Measurements from ENCODE around the gene IFNA4.
"Not testable (repeated sequence)": the region's sequence is repeated elsewhere in the genome, so short reads cannot be mapped to it uniquely, and the experiment has no call there.

Gene IFNA4

DNA sequence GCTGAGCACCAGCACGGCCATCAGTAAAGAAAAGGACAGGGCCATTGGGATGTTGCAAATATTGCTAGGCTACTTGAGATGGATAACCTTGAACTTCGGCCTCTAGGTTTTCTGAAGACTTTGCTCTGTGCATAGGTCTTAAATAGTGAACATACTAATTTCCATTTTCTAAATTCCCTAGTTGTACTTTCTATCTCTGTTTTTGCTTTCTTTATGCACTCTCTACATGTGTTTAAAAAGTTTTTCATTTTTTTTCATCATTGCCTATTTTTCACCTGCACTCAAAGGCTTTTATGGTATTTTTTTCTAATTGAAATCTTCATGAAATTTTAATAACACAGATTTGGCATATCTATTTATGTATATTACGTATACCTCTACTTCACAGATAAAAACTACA lies at the start of gene IFNA4:
Gene IFNA4 (minus strand): TSS at position 101 of the 400 bp plus-strand sequence. CDS start 56 bp downstream, at position 45.
- not testable (repeated sequence) for DNase-seq

DNA sequence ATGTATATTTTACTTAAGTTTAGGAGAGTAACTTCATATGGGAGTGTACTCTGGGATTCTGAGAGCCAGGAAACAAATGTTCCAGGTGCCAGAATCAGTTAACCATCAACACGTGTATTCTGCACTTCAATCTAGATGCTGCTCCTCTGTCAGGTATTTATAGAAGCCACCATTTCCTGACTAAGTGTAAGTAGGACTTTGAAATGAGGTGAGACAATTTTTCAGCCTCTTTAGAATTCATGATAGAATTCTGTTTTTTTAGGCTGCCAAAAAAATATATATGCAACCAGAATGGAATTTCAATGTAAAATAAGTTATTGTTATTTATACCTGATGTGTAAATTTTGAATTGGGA lies 49.0 kb upstream of the IFNA4 start:
- not testable (repeated sequence) for DNase-seq

DNA sequence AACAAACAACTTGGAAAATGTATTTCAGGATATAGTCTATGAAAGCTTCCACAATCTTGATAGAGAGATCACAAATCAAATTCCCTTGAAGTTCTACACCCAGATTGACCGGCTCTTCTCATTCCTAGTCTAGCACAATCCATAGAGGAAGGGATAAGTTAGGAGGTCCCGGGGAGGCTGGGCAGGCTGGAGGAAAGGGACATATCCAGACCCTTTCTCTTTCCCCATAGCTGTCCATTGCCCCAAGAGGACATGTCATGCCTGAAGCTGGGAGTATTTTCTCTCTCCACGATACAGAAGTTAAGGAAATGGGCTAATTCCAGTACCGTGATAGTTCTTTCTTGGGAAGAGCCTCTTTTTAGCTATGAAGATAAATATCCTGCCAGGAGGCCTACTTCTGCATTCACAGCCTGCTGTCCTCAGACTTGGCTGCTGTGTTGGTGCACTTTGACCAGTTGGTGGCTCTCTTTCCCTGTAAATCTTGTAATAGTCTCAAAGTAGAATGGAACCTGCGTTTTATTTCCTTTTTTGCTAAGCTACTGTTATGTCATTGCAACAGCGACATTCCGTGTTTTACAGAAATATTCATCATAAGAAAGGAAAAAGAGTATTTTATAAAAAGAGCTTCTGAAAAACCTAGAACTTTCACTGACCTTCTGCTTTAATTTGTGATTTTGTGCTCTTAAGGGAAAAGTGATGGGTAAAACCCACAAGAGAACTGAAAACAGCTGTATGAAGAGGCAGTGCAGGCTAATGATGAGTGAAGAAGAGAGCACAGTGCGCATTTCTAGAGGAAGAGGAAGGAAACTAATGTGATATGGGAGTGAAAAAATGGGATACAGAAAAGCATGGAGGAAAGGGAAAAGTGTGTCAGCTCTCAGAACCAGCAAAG lies 48.3 kb upstream of the IFNA4 start:
- peak; percentile 27 for DNase-seq

DNA sequence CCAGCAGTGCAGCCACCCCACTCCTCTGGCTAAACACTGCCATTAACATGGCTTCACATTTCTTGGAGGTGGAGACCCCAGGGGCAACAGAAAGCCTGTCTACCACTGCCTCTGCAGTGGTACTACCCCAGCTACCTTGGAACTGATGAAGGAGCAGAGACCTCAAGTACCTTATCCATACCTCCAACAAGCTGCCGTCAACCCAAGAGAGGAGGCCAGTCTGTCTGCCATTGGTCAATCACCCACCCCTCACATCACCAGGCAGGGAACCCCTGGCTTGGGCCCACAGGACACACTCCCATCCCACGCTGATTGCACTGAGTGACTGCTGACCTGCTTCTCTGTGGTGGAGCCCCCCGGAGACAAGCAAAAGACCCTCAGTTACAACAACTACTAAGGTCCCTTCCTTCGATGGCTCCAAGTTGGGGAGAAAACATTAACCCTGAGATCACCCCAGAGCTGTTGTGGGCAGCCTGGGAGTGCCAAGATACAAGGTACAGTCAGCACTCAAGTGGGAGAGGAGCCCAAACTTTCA lies 46.8 kb upstream of the IFNA4 start:
- DNase-seq, result no peak

DNA sequence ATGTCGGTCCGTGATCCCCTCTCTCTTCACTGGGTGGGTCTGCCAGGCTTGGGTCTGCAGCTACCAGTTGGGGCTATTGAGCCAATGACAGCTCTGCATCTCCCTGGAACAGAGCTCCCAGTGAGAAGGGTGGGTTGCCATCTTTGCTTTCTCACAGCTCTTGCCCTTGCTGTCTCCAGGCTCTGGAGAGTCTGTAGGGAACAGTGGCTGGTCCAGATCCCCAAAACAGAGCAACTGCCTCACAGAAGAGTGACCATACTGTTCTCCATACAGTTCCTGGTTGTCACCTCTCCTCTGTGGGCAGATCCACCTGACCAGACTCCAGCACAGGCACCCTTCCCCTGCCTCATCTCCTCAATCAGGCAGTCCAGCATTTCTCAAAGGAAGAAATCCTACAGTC lies 45.9 kb upstream of the IFNA4 start:
- no peak for DNase-seq

DNA sequence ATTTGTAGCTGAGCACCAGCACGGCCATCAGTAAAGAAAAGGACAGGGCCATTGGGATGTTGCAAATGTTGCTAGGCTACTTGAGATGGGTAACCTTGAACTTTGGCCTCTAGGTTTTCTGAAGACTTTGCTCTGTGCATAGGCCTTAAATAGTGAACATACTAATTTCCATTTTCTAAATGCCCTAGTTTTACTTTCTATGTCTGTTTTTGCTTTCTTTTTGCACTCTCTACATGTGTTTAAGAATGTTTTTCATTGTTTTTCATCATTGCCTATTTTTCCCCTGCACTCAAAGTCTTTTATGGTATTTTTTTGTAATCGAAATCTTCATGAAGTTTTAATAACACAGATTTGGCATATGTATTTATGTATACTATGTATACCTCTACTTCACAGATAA lies 40.7 kb upstream of the IFNA4 start, which contains the start of gene IFNA17:
Gene IFNA17 (minus strand): TSS at position 101 of the 400 bp plus-strand sequence. CDS start 49 bp downstream, at position 52.
- no peak for DNase-seq

DNA sequence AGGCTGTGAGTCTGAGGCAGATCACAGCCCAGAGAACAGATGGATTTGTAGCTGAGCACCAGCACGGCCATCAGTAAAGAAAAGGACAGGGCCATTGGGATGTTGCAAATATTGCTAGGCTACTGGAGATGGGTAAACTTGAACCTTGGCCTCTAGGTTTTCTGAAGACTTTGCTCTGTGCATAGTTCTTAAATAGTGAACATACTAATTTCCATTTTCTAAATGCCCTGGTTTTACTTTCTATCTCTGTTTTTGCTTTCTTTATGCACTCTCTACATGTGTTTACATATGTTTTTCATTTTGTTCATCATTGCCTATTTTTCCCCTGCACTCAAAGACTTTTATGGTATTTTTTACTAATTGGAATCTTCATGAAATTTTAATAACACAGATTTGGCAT lies 29.8 kb upstream of the IFNA4 start, which contains the start of gene IFNA16:
Gene IFNA16 (minus strand): TSS at position 101 of the 400 bp plus-strand sequence. CDS start 6 bp downstream, at position 95.
- not testable (repeated sequence) for DNase-seq

DNA sequence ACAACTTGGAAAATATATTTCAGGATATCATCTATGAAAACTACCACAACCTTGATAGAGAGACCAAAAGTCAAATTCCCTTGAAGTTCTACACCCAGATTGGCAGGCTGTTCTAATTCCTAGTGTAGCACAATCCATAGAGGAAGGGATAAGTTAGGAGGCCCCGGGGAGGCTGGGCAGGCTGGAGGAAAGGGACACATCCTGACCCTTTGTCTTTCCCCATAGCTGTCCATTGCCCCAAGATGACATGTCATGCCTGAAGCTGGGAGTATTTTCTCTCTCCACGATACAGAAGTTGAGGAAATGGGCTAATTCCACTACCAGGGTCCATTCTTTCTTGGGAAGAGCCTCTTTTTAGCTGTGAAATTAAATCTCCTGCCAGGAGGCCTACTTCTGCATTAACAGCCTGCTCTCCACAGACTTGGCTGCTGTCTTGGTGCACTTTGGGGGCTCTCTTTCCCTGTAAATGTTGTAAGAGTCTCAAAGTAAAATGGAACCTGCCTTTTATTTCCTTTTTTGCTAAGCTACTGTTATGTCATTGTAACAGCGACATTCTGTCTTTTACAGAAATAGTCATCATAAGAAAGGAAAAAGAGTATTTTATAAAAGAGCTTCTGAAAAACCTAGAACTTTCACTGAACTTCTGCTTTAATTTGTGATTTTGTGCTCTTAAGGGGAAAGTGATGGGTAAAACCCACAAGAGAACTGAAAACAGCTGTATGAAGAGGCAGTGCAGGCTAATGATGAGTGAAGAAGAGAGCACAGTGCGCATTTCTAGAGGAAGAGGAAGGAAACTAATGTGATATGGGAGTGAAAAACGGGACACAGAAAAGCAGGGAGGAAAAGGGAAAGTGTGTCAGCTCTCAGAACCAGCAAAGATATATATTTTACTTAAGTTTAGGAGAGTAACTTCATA lies 26.3 kb upstream of the IFNA4 start:
- not testable (repeated sequence) for DNase-seq

DNA sequence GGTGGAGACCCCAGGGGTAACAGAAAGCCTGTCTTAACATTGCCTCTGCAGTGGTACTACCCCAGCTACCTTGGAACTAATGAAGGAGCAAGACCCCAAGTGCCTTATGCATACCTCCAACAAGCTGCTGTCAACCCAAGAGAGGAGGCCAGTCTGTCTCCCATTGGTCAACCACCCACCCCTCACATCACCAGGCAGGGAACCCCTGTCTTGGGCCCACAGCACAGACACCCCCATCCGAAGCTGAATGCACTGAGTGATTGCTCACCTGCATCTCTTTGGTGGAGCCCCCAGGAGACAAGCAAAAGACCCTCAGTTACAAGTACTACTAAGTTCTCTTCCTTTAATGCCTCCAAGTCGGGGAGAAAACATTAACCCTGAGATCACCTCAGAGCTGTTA lies 24.8 kb upstream of the IFNA4 start:
- DNase-seq, result not testable (repeated sequence)

DNA sequence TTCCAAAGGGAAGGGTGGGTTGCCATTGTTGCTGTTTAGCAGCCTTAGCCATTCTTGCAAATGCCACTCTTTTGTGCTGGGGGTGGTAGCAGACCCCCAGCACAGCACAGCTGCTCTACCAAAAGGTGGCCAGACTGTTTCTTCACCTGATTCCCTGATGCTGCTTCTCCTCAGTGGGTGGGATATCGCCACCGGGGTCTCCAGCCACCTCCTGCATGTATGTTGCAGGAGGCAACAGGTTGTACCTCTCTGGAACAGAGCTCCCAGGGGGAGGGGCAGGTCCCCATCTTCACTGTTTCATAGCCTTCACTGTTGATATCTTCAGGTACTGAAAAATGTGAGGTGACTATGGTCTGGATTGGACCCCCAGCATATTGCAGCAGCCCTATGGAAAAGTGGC lies 23.4 kb upstream of the IFNA4 start:
- not testable (repeated sequence) for DNase-seq

DNA sequence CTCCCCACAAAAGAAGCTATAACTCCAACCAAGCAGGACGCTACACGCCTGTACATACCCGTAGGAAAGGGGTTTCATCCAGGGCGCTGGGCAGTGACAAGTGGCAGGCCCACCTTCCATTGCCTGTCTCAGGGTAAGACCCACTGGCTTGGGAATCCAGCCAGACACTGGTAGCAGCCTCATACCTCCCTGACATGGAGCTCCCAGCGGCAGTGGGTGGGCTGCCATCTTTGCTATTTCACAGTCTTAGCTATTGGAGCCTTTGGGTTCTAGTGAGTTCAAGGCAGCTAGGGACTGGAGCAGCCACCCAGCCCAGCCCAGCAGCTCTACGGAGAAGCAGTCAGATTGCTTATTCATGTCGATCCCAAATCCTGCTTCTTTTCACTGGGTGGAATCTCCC lies 22.9 kb upstream of the IFNA4 start:
- DNase-seq, result no peak

DNA sequence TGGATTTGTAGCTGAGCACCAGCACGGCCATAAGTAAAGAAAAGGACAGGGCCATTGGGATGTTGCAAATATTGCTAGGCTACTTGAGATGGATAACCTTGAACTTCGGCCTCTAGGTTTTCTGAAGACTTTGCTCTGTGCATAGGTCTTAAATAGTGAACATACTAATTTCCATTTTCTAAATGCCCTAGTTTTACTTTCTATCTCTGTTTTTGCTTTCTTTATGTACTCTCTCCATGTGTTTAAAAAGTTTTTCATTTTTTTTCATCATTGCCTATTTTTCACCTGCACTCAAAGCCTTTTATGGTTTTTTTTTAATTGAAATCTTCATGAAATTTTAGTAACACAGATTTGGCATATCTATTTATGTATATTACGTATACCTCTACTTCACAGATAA lies 19.7 kb upstream of the IFNA4 start, which contains the start of gene IFNA10:
Gene IFNA10 (minus strand): TSS at position 101 of the 400 bp plus-strand sequence. CDS start 46 bp downstream, at position 55.
- DNase-seq, result not testable (repeated sequence)

DNA sequence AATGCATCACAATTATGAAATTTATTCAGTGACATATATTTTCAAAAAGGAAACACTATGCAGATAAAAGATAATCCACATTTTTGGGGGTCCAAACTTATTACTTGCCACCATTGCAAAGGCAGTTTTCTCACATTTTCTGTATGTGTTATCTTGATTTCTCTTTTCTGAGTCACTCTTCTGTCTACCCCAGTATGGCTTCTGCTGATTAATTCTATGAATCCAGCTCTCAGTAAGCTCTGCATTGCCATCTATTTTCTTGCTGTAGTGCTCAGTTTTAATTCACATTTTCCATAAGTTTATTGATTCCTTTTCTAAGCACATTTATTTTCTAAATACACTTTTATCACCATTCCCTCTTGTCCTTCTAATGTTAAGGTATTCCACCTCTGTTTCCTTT lies 17.8 kb upstream of the IFNA4 start:
- no peak for DNase-seq

DNA sequence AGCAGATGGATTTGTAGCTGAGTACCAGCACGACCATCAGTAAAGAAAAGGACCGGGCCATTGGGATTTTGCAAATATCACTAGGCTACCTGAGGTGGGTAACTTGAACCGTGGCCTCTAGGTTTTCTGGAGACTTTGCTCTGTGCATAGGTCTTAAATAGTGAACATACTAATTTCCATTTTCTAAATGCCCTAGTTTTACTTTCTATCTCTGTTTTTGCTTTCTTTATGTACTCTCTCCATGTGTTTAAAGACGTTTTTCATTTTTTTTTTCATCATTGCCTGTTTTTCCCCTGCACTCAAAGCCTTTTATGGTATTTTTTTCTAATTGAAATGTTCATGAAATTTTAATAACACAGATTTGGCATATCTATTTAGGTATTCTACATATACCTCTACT lies 14.7 kb upstream of the IFNA4 start, which contains the start of gene IFNA7:
Gene IFNA7 (minus strand): TSS at position 101 of the 400 bp plus-strand sequence. CDS start 40 bp downstream, at position 61.
- DNase-seq, result not testable (repeated sequence)

DNA sequence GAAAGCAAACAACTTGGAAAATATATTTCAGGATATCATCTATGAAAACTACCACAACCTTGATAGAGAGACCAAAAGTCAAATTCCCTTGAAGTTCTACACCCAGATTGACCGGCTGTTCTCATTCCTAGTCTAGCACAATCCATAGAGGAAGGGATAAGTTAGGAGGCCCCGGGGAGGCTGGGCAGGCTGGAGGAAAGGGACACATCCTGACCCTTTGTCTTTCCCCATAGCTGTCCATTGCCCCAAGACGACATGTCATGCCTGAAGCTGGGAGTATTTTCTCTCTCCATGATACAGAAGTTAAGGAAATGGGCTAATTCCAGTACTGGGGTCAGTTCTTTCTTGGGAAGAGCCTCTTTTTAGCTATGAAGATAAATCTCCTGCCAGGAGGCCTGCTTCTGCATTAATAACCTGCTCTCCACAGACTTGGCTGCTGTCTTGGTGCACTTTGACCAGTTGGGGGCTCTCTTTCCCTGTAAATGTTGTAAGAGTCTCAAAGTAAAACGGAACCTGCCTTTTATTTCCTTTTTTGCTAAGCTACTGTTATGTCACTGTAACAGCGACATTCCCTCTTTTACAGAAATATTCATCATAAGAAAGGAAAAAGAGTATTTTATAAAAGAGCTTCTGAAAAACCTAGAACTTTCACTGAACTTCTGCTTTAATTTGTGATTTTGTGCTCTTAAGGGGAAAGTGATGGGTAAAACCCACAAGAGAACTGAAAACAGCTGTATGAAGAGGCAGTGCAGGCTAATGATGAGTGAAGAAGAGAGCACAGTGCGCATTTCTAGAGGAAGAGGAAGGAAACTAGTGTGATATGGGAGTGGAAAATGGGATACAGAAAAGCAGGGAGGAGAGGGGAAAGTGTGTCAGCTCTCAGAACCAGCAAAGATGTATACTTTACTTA lies 7.7 kb upstream of the IFNA4 start:
- DNase-seq, result peak; percentile 1

DNA sequence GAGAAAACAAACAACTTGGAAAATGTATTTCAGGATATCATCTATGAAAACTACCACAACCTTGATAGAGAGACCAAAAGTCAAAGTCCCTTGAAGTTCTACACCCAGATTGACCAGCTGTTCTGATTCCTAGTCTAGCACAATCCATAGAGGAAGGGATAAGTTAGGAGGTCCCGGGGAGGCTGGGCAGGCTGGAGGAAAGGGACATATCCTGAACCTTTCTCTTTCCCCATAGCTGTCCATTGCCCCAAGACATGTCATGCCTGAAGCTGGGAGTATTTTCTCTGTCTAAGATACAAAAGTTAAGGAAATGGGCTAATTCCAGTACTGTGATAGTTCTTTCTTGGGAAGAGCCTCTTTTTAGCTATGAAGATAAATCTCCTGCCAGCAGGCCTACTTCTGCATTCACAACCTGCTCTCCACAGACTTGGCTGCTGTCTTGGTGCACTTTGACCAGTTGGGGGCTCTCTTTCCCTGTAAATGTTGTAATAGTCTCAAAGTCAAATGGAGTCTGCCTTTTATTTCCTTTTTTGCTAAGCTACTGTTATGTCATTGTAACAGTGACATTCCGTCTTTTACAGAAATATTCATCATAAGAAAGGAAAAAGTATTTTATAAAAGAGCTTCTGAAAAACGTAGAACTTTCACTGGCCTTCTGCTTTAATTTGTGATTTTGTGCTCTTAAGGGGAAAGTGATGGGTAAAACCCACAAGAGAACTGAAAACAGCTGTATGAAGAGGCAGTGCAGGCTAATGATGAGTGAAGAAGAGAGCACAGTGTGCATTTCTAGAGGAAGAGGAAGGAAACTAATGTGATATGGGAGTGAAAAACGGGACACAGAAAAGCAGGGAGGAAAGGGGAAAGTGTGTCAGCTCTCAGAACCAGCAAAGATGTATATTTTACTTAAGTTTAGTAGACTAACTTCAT lies 4.3 kb downstream of the IFNA4 start:
- peak; percentile 0 for DNase-seq

DNA sequence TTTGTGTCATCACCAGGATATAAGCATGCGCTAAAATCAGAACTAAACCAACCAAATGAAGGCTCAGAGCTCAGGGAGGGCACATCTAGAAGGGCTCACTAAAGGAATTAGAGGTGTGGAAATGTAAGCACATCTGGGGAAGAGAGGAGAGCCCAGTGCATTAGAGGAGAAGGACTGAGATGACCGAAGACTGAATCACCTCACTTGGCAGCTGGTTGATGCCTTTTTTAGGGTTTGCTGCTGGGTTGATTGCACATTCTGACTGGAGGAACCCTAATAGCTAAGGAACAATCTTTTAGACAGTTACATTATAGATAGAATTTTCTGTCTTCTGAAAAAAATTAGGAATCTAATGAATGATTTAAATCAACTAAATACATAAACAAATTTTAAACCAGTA lies 12.7 kb downstream of the IFNA4 start:
- no peak for DNase-seq

DNA sequence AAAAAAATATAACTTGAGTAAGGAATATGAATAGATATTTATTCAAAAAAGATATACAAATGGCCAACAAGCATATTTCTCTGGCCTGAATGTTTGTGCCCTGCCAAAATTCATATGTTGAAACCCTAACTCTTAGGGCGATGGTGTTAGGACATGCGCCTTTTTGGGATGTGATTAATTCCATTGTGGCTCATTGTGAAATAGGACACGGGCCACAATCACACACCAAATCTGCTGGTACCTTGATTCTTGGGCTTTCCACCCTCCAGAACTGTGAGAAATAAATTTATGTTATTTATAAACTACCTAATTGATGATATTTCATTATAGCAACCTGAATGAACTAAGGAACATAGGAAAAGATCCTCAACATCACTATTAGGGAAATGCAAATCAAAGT lies 15.2 kb downstream of the IFNA4 start:
- no peak for DNase-seq

DNA sequence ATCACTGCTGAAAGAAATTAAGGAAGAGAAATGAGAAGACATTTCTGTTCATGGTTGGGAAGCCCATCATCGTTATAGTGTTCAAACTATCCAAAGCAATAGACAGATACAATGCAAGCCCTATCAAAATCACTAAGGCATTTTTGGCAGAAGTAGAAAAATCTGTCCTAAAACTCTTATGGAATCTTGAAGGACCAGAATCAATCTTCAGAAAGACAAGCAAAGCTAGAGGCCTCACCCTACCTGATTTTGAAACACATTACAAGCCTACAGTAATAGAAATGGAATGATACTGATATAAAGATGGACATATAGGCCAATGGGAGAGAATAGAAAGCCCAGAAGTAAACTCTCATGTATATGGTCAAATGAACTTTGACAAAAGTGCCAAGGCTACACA lies 16.0 kb downstream of the IFNA4 start:
- DNase-seq, result no peak

DNA sequence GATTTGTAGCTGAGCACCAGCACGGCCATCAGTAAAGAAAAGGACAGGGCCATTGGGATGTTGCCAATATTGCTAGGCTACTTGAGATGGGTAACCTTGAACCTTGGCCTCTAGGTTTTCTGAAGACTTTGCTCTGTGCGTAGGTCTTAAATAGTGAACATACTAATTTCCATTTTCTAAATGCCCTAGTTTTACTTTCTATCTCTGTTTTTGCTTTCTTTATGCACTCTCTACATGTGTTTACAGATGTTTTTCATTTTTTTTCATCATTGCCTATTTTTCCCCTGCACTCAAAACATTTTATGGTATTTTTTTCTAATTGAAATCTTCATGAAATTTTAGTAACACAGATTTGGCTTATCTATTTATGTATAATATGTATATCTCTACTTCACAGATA lies 20.8 kb downstream of the IFNA4 start, which contains the start of gene IFNA21:
Gene IFNA21 (minus strand): TSS at position 101 of the 400 bp plus-strand sequence. CDS start 48 bp downstream, at position 53.
- DNase-seq, result not testable (repeated sequence)
